Astrocyte (in vitro differentiated cells and primary cell): ENCODE results near the gene ZC3H18.

Source experiments
- EZH2 ChIP-seq: IDR thresholded peaks from 2 replicates; pipeline ENCODE4 v1.6.1; 2012; ENCODE audit warnings: mild to moderate bottlenecking, low read length, inconsistent platforms; ENCODE audit not compliant: insufficient read depth
- TF ChIP-seq, protein P1 (sequence below): IDR thresholded peaks from 2 replicates; pipeline ENCODE4 v1.5.1; 2011; ENCODE audit warnings: low read depth, mild to moderate bottlenecking, inconsistent platforms, low read length, moderate library complexity; ENCODE audit not compliant: insufficient read depth

DNA sequence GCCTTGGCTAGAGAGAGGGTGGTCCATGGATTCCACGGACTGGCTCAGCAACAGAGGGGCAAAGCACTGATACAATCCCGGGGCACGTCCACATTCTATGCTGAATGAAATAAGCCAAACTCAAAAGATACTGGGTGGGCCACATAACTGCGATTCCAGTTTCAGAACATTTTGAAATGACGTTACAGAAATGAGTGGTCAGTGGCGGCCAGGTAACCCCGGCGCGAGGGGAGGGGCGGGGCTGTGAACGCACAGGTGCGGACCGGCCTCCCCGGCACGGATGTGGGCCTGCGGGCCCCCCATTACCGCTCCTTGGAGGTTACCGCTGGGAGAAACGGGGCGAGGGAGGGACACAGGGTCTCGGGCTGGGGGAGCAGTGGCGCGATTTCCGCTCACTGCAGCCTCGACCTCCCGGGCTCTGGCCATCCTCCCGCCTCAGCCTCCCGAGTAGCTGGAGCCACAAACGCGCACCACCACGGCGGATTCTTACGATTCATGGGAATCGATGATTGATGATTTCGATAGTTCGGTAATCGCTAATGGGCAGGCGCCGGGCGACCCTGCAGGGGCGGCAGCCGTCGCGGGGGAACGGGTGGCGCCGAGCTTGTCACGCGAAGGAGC is 92.1 kb downstream of the ZC3H18 start:
- no peak for TF ChIP-seq EZH2
- TF ChIP-seq, protein P1, sequence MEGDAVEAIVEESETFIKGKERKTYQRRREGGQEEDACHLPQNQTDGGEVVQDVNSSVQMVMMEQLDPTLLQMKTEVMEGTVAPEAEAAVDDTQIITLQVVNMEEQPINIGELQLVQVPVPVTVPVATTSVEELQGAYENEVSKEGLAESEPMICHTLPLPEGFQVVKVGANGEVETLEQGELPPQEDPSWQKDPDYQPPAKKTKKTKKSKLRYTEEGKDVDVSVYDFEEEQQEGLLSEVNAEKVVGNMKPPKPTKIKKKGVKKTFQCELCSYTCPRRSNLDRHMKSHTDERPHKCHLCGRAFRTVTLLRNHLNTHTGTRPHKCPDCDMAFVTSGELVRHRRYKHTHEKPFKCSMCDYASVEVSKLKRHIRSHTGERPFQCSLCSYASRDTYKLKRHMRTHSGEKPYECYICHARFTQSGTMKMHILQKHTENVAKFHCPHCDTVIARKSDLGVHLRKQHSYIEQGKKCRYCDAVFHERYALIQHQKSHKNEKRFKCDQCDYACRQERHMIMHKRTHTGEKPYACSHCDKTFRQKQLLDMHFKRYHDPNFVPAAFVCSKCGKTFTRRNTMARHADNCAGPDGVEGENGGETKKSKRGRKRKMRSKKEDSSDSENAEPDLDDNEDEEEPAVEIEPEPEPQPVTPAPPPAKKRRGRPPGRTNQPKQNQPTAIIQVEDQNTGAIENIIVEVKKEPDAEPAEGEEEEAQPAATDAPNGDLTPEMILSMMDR, result no peak
